ENCODE data around the gene XXYLT1.

DNA sequence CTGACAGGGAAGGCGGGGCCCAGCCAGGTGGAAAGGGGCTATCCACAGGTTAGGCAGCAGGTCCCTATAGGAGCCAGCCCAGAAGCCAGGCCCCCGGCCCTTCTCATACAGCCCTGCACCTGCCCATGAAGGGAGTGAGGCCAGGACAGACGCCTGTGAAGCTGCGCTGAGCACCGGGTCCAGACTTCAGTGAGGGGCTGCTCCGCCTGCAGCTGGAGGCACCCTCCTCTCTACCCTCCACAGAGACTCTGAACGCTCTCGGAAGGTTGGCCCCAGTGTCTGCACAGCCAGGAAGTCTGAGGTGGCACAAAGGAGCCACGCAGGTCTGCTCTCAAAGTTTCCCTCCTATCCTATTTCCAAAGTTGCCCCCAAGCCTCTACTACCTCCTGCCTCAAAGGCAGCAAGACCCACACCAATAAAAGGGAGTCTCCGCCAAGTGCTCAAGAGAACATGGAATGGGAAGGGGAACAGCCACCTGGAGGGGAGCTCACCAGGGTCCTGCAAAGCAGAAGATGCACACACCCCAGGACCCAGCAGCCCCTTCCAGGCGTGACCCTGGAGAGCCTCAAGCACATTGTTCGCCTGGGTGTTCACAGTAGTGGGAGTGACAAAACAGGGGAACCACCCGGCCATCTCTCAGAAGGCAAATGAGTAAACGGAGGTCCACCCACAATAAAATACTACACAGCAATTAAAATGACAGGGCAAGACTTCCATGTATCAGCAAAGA, 19.5 kb downstream of the XXYLT1 start:
- TF ChIP-seq CTCF (conservative IDR thresholded peaks at IDR 0.05; ENCODE audit: low read depth, low read length) = no peak
- no peak for TF ChIP-seq MAFK (IDR thresholded peaks at IDR 0.05; ENCODE audit: low read depth, low read length)
- TF ChIP-seq POLR2A (IDR thresholded peaks at IDR 0.05; ENCODE audit: low read depth, low read length) = no peak
- no peak for TF ChIP-seq RAD21 (IDR thresholded peaks at IDR 0.05; ENCODE audit: low read length)

Data from IMR-90 (cell line).